HL-60 (cell line): ENCODE measurements around the gene SDF2.

ENCODE experiments used
- DNase-seq, 2 experiments: peaks; one replicate each; pipeline ENCODE4 v3.0.0-alpha.2; 2010 to 2020; ENCODE audit warnings: low read depth in 1 of 2, low spot score in 1 of 2
- H3K27ac ChIP-seq: fragments of 250-450 bp; sonication (Bioruptor Pico); replicated peaks from 2 replicates; pipeline ENCODE4 v1.5.1; 2020; ENCODE audit warnings: mild to moderate bottlenecking, moderate library complexity
- H3K27me3 ChIP-seq: fragments of 250-450 bp; sonication (Bioruptor Pico); 2 replicates; pipeline ENCODE4 v1.5.1; 2021; ENCODE audit warnings: mild to moderate bottlenecking, moderate library complexity; ENCODE audit not compliant: insufficient read depth, poor library complexity, severe bottlenecking
- H3K4me3 ChIP-seq: replicated peaks from 2 replicates; pipeline ENCODE4 v1.5.1; 2011; ENCODE audit warnings: mild to moderate bottlenecking, control low read depth, low read length; ENCODE audit not compliant: insufficient read depth
- CTCF ChIP-seq: IDR thresholded peaks from one replicate; pipeline ENCODE4 v1.5.1; 2011; ENCODE audit warnings: low read length, control low read depth, inconsistent platforms; ENCODE audit not compliant: insufficient read depth
- GABPA ChIP-seq: IDR thresholded peaks from 2 replicates; pipeline ENCODE4 v1.6.1; 2012; ENCODE audit warnings: low read depth
- POLR2AphosphoS5 ChIP-seq: IDR thresholded peaks from 2 replicates; pipeline ENCODE4 v1.6.1; 2012; ENCODE audit warnings: low read depth
- REST ChIP-seq: IDR thresholded peaks from 2 replicates; pipeline ENCODE4 v1.6.1; 2012; ENCODE audit warnings: low read depth; ENCODE audit not compliant: insufficient replicate concordance
- SPI1 ChIP-seq: IDR thresholded peaks from 2 replicates; pipeline ENCODE4 v1.6.1; 2012; ENCODE audit warnings: low read depth, mild to moderate bottlenecking, borderline replicate concordance

The SDF2 gene

GRCh38 chr17:28686296-28686695 lies 24.6 kb upstream of the SDF2 start:
- TF ChIP-seq SPI1 (no peak), POLR2AphosphoS5 (no peak), GABPA (no peak), REST (no peak), CTCF (no peak)
- no peak overlapping the region for H3K4me3 ChIP-seq
- no peaks in the 10 kb centered on the region for H3K27me3 ChIP-seq
- no peak overlapping the region for H3K27ac ChIP-seq
- no peak for DNase-seq

- Histone ChIP-seq H3K4me3 (no peak overlapping the region), H3K27me3 (no peaks in the 10 kb centered on the region), H3K27ac (no peak overlapping the region)
- no peak for DNase-seq
- TF ChIP-seq POLR2AphosphoS5 (no peak), GABPA (no peak), CTCF (no peak), SPI1 (no peak), REST (no peak)
Measured at GRCh38 chr17:28685366-28685765, 23.7 kb upstream of the SDF2 start.

- H3K4me3 ChIP-seq, result no peak overlapping the region
- TF ChIP-seq SPI1 (no peak), POLR2AphosphoS5 (no peak), REST (no peak), CTCF (no peak), GABPA (no peak)
- no peak for DNase-seq
- H3K27ac ChIP-seq, result no peak overlapping the region
- no peaks in the 10 kb centered on the region for H3K27me3 ChIP-seq
Measured at GRCh38 chr17:28684963-28685362, 23.3 kb upstream of the SDF2 start.
